Upper lobe of left lung (tissue), 4 donors: ENCODE results near the gene CACNG8.

ENCODE experiments used
- POLR2AphosphoS5 ChIP-seq, 2 donors: sonication (generic); formaldehyde crosslinking; IDR thresholded peaks; one replicate each; pipeline ENCODE4 v1.5.1; 2017; ENCODE audit warnings: antibody characterized with exemption in 2 of 2
- TF ChIP-seq, protein P1 (sequence below), 6 experiments: fragments of 450-650 bp in 4 of 6; fragments of 200-600 bp in 2 of 6; sonication (generic) in 2 of 6; IDR thresholded peaks; one replicate each; pipeline ENCODE4 v1.5.1; 2016 to 2019; ENCODE audit warnings: antibody characterized with exemption in 6 of 6

GRCh38 chr19:54021932-54022331, 59.2 kb downstream of the CACNG8 start:
- TF ChIP-seq, protein P1, sequence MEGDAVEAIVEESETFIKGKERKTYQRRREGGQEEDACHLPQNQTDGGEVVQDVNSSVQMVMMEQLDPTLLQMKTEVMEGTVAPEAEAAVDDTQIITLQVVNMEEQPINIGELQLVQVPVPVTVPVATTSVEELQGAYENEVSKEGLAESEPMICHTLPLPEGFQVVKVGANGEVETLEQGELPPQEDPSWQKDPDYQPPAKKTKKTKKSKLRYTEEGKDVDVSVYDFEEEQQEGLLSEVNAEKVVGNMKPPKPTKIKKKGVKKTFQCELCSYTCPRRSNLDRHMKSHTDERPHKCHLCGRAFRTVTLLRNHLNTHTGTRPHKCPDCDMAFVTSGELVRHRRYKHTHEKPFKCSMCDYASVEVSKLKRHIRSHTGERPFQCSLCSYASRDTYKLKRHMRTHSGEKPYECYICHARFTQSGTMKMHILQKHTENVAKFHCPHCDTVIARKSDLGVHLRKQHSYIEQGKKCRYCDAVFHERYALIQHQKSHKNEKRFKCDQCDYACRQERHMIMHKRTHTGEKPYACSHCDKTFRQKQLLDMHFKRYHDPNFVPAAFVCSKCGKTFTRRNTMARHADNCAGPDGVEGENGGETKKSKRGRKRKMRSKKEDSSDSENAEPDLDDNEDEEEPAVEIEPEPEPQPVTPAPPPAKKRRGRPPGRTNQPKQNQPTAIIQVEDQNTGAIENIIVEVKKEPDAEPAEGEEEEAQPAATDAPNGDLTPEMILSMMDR (IDR thresholded peaks at IDR 0.05): no peak
- no peak for TF ChIP-seq POLR2AphosphoS5 (IDR thresholded peaks at IDR 0.05)
